Left kidney (tissue), 2 donors: ENCODE data around the gene RNF220. TPM values are rescaled to one million over a fixed set of nuclear protein-coding genes. Genes with fewer than 3 reads are reported as not detected.

ENCODE experiments used
- DNase-seq: peaks from one replicate; pipeline ENCODE4 v3.0.0-alpha.2; 2013
- polyA plus RNA-seq: library from polyadenylated mRNA; unstranded; fragments of 120-200 nt; gene quantifications from one replicate; pipeline ENCODE4 v1.2.1, GENCODE V29; 2013; ENCODE audit not compliant: insufficient read length

RNF220 gene
- polyA plus RNA-seq, 1 donor, result 80.5 TPM

- DNase-seq, result peak; percentile 63
Observed at GRCh38 chr1:44523593-44524591, 118.8 kb downstream of the RNF220 start.

DNA sequence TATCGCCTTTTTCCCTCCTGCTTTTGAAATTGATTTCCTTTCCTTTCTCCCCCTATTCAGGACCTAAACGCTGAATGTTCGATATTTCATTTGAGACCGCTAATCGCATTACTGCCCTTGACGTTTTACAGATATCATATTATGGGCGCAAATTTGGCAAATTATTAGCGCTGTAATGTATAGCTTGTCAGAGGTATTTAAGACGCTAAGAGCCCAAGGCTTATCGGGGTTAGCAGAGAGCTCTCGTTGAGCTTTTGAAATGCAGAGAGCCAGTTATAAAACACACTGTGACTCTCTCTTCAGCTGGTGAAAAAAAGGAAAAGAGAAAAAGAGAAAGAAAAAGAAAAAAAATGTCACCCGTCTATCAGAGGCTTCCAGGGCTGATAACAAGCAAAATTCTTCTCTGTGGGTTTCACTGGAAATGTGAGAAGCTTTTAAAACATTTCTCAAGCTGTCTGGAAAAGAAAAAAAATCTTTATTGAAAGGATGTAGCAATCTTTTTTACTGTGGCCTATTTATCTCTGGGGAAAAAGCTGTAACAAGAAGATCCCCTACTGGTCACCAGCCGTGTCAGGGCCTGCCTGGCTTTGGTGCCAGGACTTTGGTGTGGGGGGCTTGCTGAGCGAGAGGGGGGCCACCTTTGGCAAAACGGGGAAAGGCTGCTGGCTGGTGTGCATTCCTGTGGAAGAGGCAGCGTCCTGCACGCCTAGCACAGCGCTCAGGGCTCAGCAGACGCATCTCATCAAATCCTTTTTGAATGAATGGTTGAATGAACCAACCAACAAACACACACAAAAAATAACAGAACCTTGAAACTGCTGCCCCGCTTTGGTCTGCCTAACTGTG lies 119.8 kb downstream of the RNF220 start:
- DNase-seq, result no peak

DNA sequence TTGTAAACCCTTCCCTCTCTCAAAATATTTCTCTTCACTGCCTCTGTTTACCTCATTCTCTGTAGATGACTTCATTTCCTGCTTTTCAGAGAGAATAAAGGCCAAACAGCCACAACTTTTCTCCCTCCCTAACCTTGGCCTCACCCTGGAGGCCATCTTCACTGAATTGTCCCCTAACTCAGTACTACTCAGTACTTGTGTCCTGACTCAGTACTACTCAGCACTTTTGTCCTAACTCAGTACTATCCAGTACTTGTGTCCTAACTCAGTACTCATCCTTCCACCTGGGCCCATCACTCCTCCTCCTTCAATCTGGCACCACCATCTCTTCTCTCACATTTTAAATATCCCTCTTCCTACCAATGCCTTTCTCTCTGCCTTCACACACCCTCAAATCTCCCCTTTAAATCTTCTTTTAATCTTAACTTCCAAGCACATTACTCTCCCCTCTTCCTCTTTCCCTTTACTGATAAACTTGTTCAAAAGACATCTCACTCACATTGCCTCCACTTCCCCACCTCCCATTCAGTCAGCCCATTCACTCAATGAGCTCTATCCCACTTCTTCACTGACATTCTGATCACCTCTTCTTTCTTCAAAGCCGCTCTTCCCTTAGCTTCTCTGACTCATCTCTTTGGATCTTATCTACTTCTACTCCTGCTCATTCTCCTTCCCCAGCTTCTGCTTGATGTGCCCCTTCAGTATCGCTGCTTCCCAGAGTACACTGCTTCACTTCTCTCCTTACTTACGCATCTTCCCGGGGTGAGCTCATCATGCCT lies 121.4 kb downstream of the RNF220 start:
- no peak for DNase-seq

GRCh38 chr1:44531785-44532566 lies 126.9 kb downstream of the RNF220 start:
- no peak for DNase-seq

DNA sequence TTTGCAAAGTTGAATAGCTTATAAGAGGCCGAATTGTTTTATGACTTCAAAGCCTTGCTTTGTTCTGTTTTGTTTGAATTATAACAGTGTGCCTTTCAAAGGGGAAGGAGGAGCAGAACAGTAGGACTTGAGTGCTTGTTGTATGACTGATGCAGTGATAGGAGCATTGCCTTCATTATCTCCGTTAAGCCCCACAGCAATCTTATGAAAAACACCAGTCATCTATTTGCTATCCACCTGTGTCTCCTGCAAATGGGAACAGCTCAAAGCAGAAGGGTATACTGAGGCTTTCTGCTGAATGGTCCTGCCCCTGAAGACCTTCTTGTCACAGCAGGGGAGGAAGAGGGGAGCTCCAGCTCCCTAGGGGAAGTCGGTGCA lies 127.5 kb downstream of the RNF220 start:
- no peak for DNase-seq

GRCh38 chr1:44534771-44535170 lies 129.7 kb downstream of the RNF220 start:
- no peak for DNase-seq

DNA sequence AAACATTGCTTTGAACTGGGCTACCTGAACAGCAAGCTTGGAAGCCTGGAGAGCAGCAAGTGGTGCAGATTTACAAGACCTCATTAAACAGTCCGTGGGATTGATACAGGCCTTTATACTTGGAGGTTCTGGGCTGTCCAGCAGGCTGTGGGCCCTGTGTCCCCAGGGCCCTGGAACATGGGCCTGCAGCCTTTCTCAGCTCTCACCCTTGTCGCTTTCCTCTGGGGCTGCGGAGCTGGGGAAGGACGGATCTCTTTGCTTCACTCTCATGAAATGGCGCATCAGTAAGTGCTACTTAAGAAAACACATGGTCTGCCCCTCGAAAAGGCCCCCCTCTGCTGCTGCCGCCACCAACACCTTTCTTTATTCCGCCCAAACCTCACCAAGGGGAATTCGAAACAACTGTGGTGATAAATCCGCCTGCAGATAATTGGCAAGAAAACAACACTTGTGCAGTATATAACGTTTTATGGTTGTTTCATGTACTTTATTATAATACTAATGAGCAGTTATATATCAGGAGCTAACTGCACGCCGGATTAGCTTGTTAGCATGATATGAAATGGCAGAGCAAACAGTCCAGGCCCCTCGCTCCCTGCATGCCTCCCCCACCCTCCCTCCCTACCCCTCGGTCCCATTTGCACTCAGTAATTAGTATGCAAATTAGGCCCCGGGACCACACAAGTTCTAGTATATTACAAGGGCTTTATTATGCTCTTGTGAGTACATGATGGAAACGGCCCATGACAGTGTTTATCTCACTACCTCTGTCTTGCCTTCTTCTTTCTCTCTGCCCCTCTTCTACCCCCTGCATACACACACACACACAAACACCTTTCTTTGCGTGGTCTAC lies 131.5 kb downstream of the RNF220 start:
- DNase-seq, result no peak

GRCh38 chr1:44537538-44537937 lies 132.5 kb downstream of the RNF220 start:
- DNase-seq, result no peak

DNA sequence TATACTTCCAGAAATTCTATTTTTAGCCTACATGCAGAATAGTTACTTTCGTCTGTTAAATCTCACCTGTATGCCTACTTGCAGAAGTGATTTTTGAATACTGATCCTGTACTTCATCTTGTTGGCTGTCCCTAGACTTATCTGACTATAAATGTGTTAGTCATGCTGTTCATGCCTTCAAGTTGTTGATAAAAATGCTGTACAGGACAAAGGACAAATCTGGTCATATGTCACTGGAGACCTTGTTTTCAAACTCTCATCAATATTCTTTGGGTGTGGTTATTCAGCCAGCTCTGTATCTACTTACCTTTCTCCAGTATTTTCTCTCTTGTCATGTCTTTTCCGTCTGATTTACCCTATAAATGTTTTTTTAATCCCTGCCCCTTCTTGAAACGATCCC lies 132.9 kb downstream of the RNF220 start:
- no peak for DNase-seq

DNA sequence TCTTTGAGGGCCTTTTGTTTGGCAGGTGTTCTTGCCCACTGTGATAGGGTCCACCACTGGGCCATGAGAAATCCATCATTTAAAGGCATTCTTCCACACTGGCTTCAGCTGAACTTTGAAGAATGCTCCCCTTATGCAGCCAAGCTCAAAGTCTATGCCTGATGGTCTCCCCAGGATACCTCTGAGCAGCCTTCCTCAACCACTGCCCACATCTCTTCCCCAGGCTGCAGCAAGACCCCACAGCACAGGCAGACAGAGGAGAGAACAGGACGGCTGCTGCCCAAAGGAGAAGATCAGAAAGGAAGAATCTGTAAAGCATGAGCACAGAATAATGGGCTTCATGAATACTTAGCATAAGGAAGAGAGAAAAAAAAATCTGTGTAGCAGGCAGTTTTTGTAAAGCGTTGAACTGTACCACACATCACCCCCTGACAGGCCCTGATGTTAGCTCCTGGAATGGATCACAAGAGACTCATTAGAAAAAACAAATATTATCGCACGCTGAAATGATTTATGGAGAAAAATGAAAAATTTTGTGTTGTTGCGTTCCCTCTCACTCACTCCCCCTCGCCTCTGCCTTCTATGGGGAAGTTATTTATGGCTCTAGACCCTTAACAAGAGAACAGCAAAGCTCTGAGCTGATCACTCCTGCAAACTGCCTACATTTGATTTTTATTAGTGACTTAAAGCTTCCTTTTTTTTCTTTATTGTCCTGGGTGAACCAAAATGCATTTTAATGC lies 135.1 kb downstream of the RNF220 start:
- peak; percentile 32 for DNase-seq

- DNase-seq, result no peak
Observed at GRCh38 chr1:44542420-44543063, 137.5 kb downstream of the RNF220 start.

DNA sequence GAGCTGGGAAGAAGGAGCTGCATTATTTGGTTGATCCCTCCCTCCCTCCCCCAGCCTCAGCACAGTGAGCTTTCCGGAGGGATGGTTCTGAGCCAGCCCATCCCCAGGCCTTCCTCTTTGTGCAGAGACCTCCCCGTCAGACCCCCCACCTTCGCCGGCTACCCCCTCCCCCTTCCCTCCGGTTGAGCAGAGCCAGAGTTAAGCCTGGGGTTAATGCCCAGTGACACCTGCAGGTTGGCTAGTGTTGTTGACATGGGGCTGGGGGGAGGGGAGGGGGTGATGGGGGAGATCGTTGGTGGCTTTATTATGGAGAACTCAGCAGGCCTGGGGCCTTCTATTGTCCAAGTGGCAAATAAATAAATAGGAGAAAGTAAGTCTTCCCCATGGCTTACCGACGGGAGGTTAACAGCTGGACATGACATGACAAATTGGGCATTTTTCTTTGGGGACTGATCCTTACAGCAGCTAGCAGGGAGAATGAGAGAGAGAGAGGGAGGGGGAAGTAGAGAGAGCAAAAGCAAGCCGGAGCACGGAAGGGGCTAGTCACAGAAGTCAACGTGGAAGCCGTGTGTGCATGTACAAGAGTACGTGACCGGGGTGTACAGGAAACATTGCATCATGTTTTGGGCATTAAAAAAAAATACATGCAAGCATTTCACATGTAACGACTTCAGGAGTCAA lies 138.1 kb downstream of the RNF220 start:
- DNase-seq, result no peak

DNA sequence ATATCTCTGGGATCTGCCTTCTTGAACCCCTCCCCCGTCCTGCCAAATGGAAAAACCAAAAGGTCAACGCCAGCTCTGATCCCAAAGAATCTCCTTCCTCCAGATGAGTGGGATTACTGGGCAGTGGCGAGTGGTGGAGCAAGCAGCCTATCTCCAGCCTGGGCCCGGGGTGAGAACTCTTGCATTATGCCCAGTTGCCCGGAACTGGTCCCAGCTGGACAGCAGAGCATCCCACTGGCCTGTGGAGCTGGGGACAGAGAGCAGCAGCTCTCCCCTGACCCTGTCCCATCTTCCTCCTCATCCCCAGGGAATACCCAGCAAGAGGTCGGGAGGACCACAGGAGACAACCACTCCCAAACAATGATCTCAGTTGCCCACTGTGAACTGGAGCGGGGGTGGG lies 138.7 kb downstream of the RNF220 start:
- DNase-seq, result no peak

- DNase-seq, result no peak
Observed at GRCh38 chr1:44544960-44545359, 139.9 kb downstream of the RNF220 start.

GRCh38 chr1:44545961-44546360 lies 140.9 kb downstream of the RNF220 start:
- no peak for DNase-seq

DNA sequence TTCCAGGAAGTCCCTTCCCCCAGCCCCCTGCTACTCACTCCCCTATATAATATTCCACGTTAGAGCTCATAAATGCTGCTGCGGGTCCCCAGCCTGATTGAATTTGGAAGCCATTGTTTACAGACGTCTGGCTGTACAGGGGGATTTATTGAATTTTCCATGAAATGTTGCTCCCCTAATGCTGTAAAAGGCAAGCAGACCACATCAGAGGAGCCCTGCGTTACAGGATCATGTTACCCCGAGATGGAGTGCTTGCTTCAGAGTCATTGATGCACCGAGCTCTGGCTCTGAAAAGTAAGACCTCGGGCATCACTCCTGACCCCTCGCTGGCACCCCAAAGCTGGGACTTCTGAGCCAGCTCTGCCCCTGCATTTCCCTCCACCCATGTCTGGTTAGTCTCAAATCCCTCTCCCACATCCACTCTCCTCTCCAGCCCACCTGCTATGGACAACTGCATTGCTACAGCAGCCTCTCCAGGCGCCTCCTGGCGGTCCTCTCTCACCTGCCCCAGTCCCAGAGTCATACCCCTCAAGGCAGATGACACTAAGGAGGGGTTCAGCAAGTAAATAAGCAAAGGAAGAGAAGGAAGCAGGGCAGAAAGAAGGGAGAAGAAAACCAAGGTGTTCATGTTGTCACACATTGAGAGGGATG lies 141.5 kb downstream of the RNF220 start:
- no peak for DNase-seq

GRCh38 chr1:44547361-44547760 lies 142.3 kb downstream of the RNF220 start:
- no peak for DNase-seq

DNA sequence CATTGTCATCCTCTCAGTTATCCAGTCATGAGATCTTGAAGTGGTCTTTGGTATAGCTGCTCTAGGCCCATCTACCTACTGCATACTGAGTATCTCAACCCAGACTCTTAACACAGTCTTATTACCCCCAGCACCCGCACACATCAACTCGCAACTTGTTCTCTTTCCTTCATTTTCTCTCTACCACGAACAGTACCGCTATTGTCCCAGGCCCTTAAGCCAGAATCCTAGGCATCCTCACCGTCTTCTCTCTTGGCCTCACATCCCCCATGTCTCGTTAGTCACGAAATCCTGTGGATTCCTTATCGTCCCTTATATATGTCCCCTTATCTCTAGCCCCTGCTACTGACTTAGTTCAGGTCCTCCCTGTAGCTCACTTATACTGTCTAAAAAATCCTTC lies 142.8 kb downstream of the RNF220 start:
- no peak for DNase-seq
